HG02852 (cell line): Measurements from ENCODE around the gene PRSS3.
"Not testable (repeated sequence)": the region's sequence is repeated elsewhere in the genome, so short reads cannot be mapped to it uniquely, and the experiment has no call there.

ENCODE experiments used
- ATAC-seq: cut with Tn5 transposase; IDR thresholded peaks from one replicate; pipeline ENCODE4 v1.9.1; 2021; ENCODE audit warnings: mild to moderate bottlenecking, moderate library complexity; ENCODE audit not compliant: unreplicated experiment

PRSS3 gene

GRCh38 chr9:33785914-33786313 is 9.4 kb upstream of the PRSS3 start:
- ATAC-seq, result no peak

- ATAC-seq, result no peak
Observed at GRCh38 chr9:33786681-33787080, 8.7 kb upstream of the PRSS3 start.

GRCh38 chr9:33787839-33788238 is 7.5 kb upstream of the PRSS3 start:
- ATAC-seq, result no peak

GRCh38 chr9:33789429-33789828 is 5.9 kb upstream of the PRSS3 start:
- ATAC-seq, result not testable (repeated sequence)

GRCh38 chr9:33791117-33791516 is 4.2 kb upstream of the PRSS3 start:
- no peak for ATAC-seq

- not testable (repeated sequence) for ATAC-seq
Observed at GRCh38 chr9:33793496-33793895, 1.9 kb upstream of the PRSS3 start.

GRCh38 chr9:33794560-33794959 is 801 bp upstream of the PRSS3 start:
- ATAC-seq, result no peak

GRCh38 chr9:33795819-33796218 is 458 bp downstream of the PRSS3 start:
- ATAC-seq, result no peak

GRCh38 chr9:33796679-33797078 is 1.3 kb downstream of the PRSS3 start:
- not testable (repeated sequence) for ATAC-seq

- ATAC-seq, result no peak
Observed at GRCh38 chr9:33797837-33798236, 2.5 kb downstream of the PRSS3 start.

- ATAC-seq, result no peak
Observed at GRCh38 chr9:33798545-33798944, 3.2 kb downstream of the PRSS3 start.

- no peak for ATAC-seq
Observed at GRCh38 chr9:33799928-33800704, 4.8 kb downstream of the PRSS3 start.

GRCh38 chr9:33800886-33801285 is 5.5 kb downstream of the PRSS3 start:
- no peak for ATAC-seq

- ATAC-seq, result not testable (repeated sequence)
Observed at GRCh38 chr9:33801943-33802500, 6.7 kb downstream of the PRSS3 start.

GRCh38 chr9:33804196-33804595 is 8.8 kb downstream of the PRSS3 start:
- ATAC-seq, result not testable (repeated sequence)

- not testable (repeated sequence) for ATAC-seq
Observed at GRCh38 chr9:33807156-33807555, 11.8 kb downstream of the PRSS3 start.

- ATAC-seq, result not testable (repeated sequence)
Observed at GRCh38 chr9:33808979-33809322, 13.6 kb downstream of the PRSS3 start.

- no peak for ATAC-seq
Observed at GRCh38 chr9:33809506-33809905, 14.1 kb downstream of the PRSS3 start.

- ATAC-seq, result no peak
Observed at GRCh38 chr9:33813712-33814641, 18.6 kb downstream of the PRSS3 start.

- no peak for ATAC-seq
Observed at GRCh38 chr9:33815781-33816180, 20.4 kb downstream of the PRSS3 start.
